GM21723 (cell line): ENCODE results near the gene CCDC30.

ENCODE experiments used
- ATAC-seq: cut with Tn5 transposase; IDR thresholded peaks from one replicate; pipeline ENCODE4 v1.9.1; 2021; ENCODE audit warnings: mild to moderate bottlenecking, moderate library complexity; ENCODE audit not compliant: unreplicated experiment

Gene CCDC30

GRCh38 chr1:42639116-42639515 is 176.0 kb downstream of the CCDC30 start:
- ATAC-seq = no peak

- ATAC-seq = no peak
Measured at GRCh38 chr1:42646056-42646455, 183.0 kb downstream of the CCDC30 start.

- ATAC-seq = no peak
Measured at GRCh38 chr1:42657201-42657600, 194.1 kb downstream of the CCDC30 start.

GRCh38 chr1:42657981-42658876 is 195.1 kb downstream of the CCDC30 start, which contains the start of gene PPIH:
TSS of gene PPIH (plus strand) at chr1:42658423. CDS start at chr1:42658447, 24 bp downstream.
- peak; percentile 95 for ATAC-seq

- peak; percentile 8 for ATAC-seq
Measured at GRCh38 chr1:42658877-42659337, 195.8 kb downstream of the CCDC30 start.

GRCh38 chr1:42660907-42661500 is 197.9 kb downstream of the CCDC30 start:
- ATAC-seq = no peak

- no peak for ATAC-seq
Measured at GRCh38 chr1:42669936-42670335, 206.8 kb downstream of the CCDC30 start.

GRCh38 chr1:42670425-42670824 is 207.3 kb downstream of the CCDC30 start:
- no peak for ATAC-seq

GRCh38 chr1:42674214-42674613 is 211.1 kb downstream of the CCDC30 start:
- no peak for ATAC-seq

- ATAC-seq = no peak
Measured at GRCh38 chr1:42674682-42675081, 211.6 kb downstream of the CCDC30 start.

GRCh38 chr1:42675467-42675866 is 212.4 kb downstream of the CCDC30 start:
- ATAC-seq = no peak

GRCh38 chr1:42676534-42677087 is 213.5 kb downstream of the CCDC30 start:
- ATAC-seq = no peak

GRCh38 chr1:42679364-42679983 is 216.4 kb downstream of the CCDC30 start:
- ATAC-seq = no peak

- ATAC-seq = no peak
Measured at GRCh38 chr1:42680055-42680454, 217.0 kb downstream of the CCDC30 start.

- ATAC-seq = no peak
Measured at GRCh38 chr1:42680921-42681683, 218.0 kb downstream of the CCDC30 start.

GRCh38 chr1:42681741-42682483 is 218.8 kb downstream of the CCDC30 start, which contains the start of gene YBX1:
TSS of gene YBX1 (plus strand) at chr1:42682418. CDS start at chr1:42682566, 148 bp downstream.
- ATAC-seq = peak; percentile 80

GRCh38 chr1:42682484-42682738 is 219.3 kb downstream of the CCDC30 start:
- peak; percentile 14 for ATAC-seq

GRCh38 chr1:42682739-42683531 is 219.8 kb downstream of the CCDC30 start:
- peak; percentile 51 for ATAC-seq

GRCh38 chr1:42684139-42684538 is 221.1 kb downstream of the CCDC30 start:
- no peak for ATAC-seq
